Activated naive CD4-positive, alpha-beta T cell treated with anti-CD3 and anti-CD28 coated beads for 36 hours (primary cell): Measurements from ENCODE around the gene BBX. TPM values are rescaled to one million over a fixed set of nuclear protein-coding genes. Genes with fewer than 3 reads are reported as not detected.
A peak's percentile ranks its signal among the peaks of the same experiment; 100 is the strongest.
"Not testable (repeated sequence)": the region's sequence is repeated elsewhere in the genome, so short reads cannot be mapped to it uniquely, and the experiment has no call there.

ENCODE experiments used
- CTCF ChIA-PET: fragments of 350-600 bp; sonication (Branson Sonifier 250); formaldehyde crosslinking; loops from one replicate; lab custom pipeline; 2021; ENCODE audit warnings: antibody characterized with exemption; lab: Charles Lee
- DNase-seq: peaks from one replicate; pipeline ENCODE4 v3.0.0-alpha.2; 2020
- H3K27ac Mint-ChIP-seq: one replicate; pipeline ENCODE4 v1.8.0; 2021; ENCODE audit warnings: mild to moderate bottlenecking, mixed read lengths
- H3K27me3 Mint-ChIP-seq: one replicate; pipeline ENCODE4 v1.8.0; 2021; ENCODE audit warnings: low read depth, mixed read lengths
- H3K36me3 Mint-ChIP-seq: one replicate; pipeline ENCODE4 v1.8.0; 2021; ENCODE audit warnings: low read depth, mixed read lengths
- H3K4me1 Mint-ChIP-seq: one replicate; pipeline ENCODE4 v1.8.0; 2021; ENCODE audit warnings: low read depth, mixed read lengths
- H3K4me3 Mint-ChIP-seq: one replicate; pipeline ENCODE4 v1.8.0; 2021; ENCODE audit warnings: mild to moderate bottlenecking, moderate library complexity, mixed read lengths
- H3K9me3 Mint-ChIP-seq: one replicate; pipeline ENCODE4 v1.8.0; 2021; ENCODE audit warnings: mixed read lengths
- intact Hi-C: fragments of 100-400 bp; cut with micrococcal nuclease; formaldehyde crosslinking; loops from one replicate; pipeline ENCODE4 v1.15.1; 2023
- total RNA-seq, 2 experiments: library from RNA; stranded (reverse); gene quantifications; one replicate each; pipeline ENCODE4 v1.2.3, GENCODE V29; 2021

Gene BBX
- total RNA-seq, 2 experiments from 2014 or later: 43.1 to 48.6 TPM

DNA sequence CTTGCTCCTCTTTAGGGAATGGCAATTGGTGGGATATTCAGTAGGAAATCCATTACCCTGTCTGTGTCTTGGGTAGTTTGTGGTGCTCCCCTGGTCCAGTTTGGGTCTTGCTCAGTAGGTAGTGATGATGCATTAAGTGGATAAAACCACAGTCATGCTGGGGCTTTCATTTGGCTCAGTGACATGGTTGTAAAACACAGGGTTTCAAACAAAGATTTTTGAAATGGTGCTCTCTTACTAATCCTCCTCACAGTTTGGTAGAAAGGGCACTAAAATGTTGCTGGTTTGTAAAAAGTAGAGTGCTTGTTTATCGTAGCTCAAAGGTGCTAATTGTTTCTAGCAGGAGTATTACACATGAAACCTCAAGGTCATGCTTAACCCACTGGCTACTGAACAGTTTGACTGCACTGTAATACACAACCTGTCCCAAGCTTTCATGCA is 22.9 kb downstream of the BBX start:
- CTCF ChIA-PET: no interaction called here
- Mint-ChIP-seq H3K36me3 (peaks cover 6% of the 10 kb centered on the region), H3K4me1 (peaks cover 22% of the 10 kb centered on the region), H3K27me3 (no peaks in the 10 kb centered on the region), H3K9me3 (peaks cover 2% of the 10 kb centered on the region), H3K27ac (no peak overlapping the region), H3K4me3 (no peak overlapping the region)
- DNase-seq: no peak
- intact Hi-C loops: no loop called here

DNA sequence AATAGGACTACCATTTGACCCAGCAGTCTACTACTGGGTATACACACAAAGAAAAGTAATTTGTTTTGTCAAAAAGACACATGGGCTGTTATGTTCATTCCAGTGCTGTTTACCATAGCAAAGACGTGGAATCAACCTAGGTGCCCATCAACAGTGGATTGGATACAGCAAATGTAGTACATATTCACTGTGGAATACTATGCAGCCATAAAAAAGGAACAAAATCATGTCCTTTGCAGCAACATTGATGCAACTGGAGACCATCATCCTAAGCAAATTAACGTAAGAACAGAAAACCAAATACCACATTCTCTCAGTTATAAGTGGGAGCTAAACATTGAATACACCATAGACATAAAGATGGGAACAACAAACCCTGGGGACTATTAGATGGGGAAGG is 25.8 kb downstream of the BBX start:
- no peak overlapping the region for H3K4me3 Mint-ChIP-seq
- H3K4me1 Mint-ChIP-seq: peaks cover 15% of the 10 kb centered on the region
- peaks cover 2% of the 10 kb centered on the region for H3K9me3 Mint-ChIP-seq
- no peak for DNase-seq
- H3K27ac Mint-ChIP-seq: no peak overlapping the region
- intact Hi-C loops: no loop called here
- H3K36me3 Mint-ChIP-seq: peaks cover 6% of the 10 kb centered on the region
- CTCF ChIA-PET: interaction anchor here (2.0 kb wide), 1 partner anchor 9 kb away, joined by 6 read pairs; no protein-coding TSS in a partner anchor
- no peaks in the 10 kb centered on the region for H3K27me3 Mint-ChIP-seq

- Mint-ChIP-seq H3K9me3 (no peaks in the 10 kb centered on the region), H3K27ac (no peak overlapping the region), H3K36me3 (peaks cover 2% of the 10 kb centered on the region), H3K27me3 (no peaks in the 10 kb centered on the region), H3K4me3 (no peak overlapping the region), H3K4me1 (peaks cover 44% of the 10 kb centered on the region)
- DNase-seq: no peak
- intact Hi-C loops: no loop called here
- CTCF ChIA-PET: no interaction called here
Observed at GRCh38 chr3:107555359-107555758, 32.6 kb downstream of the BBX start.

DNA sequence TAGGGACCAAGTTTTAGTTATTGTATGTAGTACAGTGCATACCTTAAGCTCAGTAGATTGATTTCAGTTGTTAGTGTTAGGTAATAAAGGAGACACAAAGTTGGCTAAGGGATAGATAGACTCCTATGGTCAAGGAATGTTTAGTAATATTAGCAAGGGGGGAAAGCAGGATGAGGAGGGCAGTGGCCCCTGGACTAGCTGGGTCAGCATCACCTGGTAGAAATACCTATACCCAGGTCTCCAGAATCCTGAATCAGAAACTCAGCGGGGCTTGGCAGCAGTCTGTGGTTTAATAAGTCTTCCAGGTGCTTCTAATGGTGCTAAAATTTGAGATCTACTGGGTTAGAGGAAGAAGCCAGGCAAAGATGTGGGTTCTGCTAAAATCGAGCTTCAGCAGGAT is 35.0 kb downstream of the BBX start:
- no peak for DNase-seq
- H3K27me3 Mint-ChIP-seq: no peaks in the 10 kb centered on the region
- CTCF ChIA-PET: interaction anchor here (0.6 kb wide), 1 partner anchor 148 kb away, joined by 3 read pairs; no protein-coding TSS in a partner anchor
- intact Hi-C loops: no loop called here
- H3K27ac Mint-ChIP-seq: no peak overlapping the region
- H3K9me3 Mint-ChIP-seq: no peaks in the 10 kb centered on the region
- H3K4me1 Mint-ChIP-seq: peaks cover 51% of the 10 kb centered on the region
- H3K36me3 Mint-ChIP-seq: peaks cover 2% of the 10 kb centered on the region
- no peak overlapping the region for H3K4me3 Mint-ChIP-seq

GRCh38 chr3:107560166-107560565 is 37.4 kb downstream of the BBX start:
- Mint-ChIP-seq H3K4me1 (peaks cover 49% of the 10 kb centered on the region), H3K27ac (no peak overlapping the region), H3K36me3 (no peaks in the 10 kb centered on the region), H3K27me3 (no peaks in the 10 kb centered on the region), H3K4me3 (no peak overlapping the region), H3K9me3 (no peaks in the 10 kb centered on the region)
- CTCF ChIA-PET: interaction anchor here (0.6 kb wide), 1 partner anchor 139 kb away, joined by 3 read pairs; no protein-coding TSS in a partner anchor
- DNase-seq: no peak
- intact Hi-C loops: no loop called here

GRCh38 chr3:107561980-107562379 is 39.2 kb downstream of the BBX start:
- CTCF ChIA-PET: no interaction called here
- Mint-ChIP-seq H3K27me3 (no peaks in the 10 kb centered on the region), H3K4me1 (peaks cover 47% of the 10 kb centered on the region), H3K27ac (no peak overlapping the region), H3K9me3 (no peaks in the 10 kb centered on the region), H3K4me3 (no peak overlapping the region), H3K36me3 (no peaks in the 10 kb centered on the region)
- intact Hi-C loops: no loop called here
- no peak for DNase-seq

DNA sequence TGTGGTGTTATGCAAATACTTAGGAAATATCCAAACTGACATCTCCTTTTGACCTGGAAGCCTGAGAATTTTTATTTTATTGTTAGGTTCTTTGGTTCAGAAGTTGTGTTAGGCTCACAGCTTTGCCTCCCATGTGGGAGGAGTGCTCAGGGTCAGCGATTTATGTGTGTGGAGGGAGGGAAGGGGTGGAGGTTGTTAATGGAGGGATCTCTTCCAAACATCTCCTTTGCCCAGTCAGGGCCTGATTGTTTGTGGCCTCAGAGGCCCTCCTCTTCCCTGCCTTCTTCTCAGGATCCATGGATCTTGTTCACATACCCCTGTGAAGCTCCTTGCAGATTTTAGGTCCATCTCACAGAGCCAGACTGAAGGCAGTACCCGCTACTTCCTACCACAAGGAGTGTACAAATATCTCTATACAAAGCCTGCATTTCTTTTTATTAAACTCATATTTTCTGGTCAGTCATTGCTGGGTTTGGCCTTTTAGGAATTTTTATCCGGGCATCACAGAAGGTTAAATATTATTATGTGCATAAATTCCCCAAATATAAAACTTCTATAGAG is 40.3 kb downstream of the BBX start:
- H3K4me3 Mint-ChIP-seq: no peak overlapping the region
- H3K36me3 Mint-ChIP-seq: no peaks in the 10 kb centered on the region
- no peaks in the 10 kb centered on the region for H3K9me3 Mint-ChIP-seq
- no peak for DNase-seq
- H3K27me3 Mint-ChIP-seq: no peaks in the 10 kb centered on the region
- no peak overlapping the region for H3K27ac Mint-ChIP-seq
- intact Hi-C loops: no loop called here
- CTCF ChIA-PET: no interaction called here
- H3K4me1 Mint-ChIP-seq: peaks cover 39% of the 10 kb centered on the region

DNA sequence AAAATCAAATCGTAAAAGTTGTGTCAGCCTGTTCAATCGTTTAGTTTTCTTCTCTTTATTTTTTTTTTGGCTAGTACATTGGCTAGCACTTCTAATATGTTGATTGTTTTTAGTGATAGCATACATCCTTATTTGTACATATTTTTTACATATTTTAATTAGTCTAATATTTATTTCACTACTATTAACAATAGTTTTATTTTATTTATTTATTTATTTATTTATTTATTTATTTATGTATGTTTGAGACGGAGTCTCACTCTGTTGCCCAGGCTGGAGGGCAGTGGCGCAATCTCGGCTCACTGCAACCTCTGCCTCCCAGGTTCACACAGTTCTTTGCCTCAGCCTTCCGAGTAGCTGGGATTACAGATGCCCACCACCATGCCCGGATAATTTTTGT is 42.5 kb downstream of the BBX start:
- peaks cover 22% of the 10 kb centered on the region for H3K4me1 Mint-ChIP-seq
- H3K36me3 Mint-ChIP-seq, intact Hi-C loops, H3K27me3 Mint-ChIP-seq, H3K27ac Mint-ChIP-seq, DNase-seq, H3K9me3 Mint-ChIP-seq, H3K4me3 Mint-ChIP-seq: not testable (repeated sequence)
- CTCF ChIA-PET: interaction anchor here (1.1 kb wide), 1 partner anchor 9 kb away, joined by 5 read pairs; no protein-coding TSS in a partner anchor

DNA sequence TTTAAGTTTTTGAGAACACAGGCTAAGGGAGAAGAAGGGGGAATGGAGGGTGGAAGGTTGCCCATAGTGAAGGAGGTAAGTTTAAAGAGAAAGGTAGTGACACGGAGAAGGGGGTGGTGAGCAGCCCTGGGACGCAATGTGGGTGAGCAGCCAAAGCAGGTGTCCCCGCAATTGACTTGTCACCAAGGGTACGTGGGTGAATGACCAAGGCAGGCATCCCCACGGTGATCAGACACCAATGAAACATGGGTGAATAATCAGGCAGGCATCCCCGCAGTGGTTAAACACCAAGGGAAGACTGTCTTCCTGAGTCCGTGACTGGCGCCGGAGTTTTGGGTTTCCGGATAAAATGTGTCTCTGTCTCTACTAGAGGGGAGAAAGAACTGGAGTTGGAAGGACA is 48.3 kb downstream of the BBX start:
- H3K27ac Mint-ChIP-seq, H3K9me3 Mint-ChIP-seq, DNase-seq, H3K27me3 Mint-ChIP-seq, intact Hi-C loops, H3K4me3 Mint-ChIP-seq, CTCF ChIA-PET, H3K36me3 Mint-ChIP-seq, H3K4me1 Mint-ChIP-seq: not testable (repeated sequence)

DNA sequence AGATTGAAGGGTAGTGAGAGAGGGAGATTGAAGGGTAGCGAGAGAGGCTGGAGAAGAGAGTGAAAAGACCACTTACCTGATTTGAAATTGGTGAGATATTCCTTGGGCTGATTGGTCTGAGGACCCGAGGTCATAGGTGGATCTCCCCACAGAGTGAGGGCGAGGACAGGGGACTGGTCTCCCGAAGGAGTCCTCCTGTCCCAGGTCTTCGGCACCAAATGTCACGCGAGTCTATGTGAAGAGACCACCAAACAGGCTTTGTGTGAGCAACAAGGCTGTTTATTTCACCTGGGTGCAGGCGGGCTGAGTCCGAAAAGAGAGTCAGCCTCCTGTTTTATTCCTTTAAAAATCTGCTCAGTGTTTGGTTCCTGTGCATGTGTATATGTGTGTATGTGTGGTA is 48.7 kb downstream of the BBX start:
- H3K27ac Mint-ChIP-seq, CTCF ChIA-PET, H3K9me3 Mint-ChIP-seq, DNase-seq, H3K36me3 Mint-ChIP-seq, H3K4me1 Mint-ChIP-seq, H3K4me3 Mint-ChIP-seq, H3K27me3 Mint-ChIP-seq, intact Hi-C loops: not testable (repeated sequence)

- Mint-ChIP-seq H3K9me3 (no peaks in the 10 kb centered on the region), H3K4me3 (no peak overlapping the region), H3K27me3 (no peaks in the 10 kb centered on the region), H3K36me3 (no peaks in the 10 kb centered on the region), H3K27ac (no peak overlapping the region), H3K4me1 (peaks cover 27% of the 10 kb centered on the region)
- peak; percentile 22 for DNase-seq
- CTCF ChIA-PET: interaction anchor here (0.7 to 2.5 kb wide), 8 partner anchors 9 to 173 kb away, joined by 3 to 10 read pairs (median 5); no protein-coding TSS in a partner anchor
- intact Hi-C loops: loop anchor here (2.0 to 5.0 kb wide), 4 partner anchors 86 to 352 kb away; no protein-coding TSS in a partner anchor
Observed at GRCh38 chr3:107574650-107575049, 51.9 kb downstream of the BBX start.

DNA sequence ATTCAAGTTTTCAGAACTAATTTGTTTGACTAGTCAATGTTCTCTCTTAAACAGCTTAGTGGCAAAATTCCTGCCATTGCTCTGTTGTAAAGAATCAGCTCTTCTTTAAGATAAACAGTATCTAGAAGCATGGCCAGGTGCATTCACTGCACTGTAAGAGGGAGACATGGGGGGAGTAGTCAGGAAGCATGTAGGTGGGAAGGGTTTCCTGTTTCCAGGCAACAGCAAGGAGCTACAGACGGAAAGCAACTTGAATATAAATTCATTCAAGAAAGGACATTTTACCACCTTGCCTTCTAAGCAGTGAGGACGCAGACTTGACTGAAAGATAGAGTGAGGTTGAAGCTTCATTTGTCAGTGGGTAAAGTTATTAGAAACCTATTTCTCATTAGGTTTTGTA is 55.3 kb downstream of the BBX start:
- CTCF ChIA-PET: interaction anchor here (1.1 to 2.0 kb wide), 2 partner anchors 157 to 342 kb away, joined by 4 read pairs; no protein-coding TSS in a partner anchor
- H3K4me3 Mint-ChIP-seq: no peak overlapping the region

DNA sequence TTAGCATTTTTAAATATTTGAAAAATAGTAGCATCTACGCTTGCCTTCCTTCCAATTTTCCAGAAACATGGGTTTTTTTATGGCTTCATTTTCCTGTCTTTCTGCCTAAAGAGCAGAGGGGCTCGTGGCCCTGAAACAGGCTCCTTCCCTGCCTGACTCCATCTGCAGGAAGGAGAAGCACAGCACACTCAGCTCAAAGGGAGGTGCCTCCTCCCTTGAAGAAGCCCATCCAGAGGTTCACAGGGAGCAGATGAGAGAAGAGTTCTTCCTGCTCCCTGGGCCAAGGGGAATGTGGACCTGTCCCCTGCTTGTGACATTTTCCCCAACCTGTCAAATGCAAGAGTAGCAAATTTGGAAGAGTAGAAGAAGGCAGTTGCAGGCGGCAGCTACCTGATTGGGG is 55.8 kb downstream of the BBX start:
- intact Hi-C loops: loop anchor here (5.0 kb wide), 1 partner anchor 269 kb away; no protein-coding TSS in a partner anchor
- Mint-ChIP-seq H3K36me3 (no peaks in the 10 kb centered on the region), H3K4me1 (peaks cover 32% of the 10 kb centered on the region), H3K4me3 (no peak overlapping the region), H3K27me3 (no peaks in the 10 kb centered on the region), H3K9me3 (no peaks in the 10 kb centered on the region), H3K27ac (no peak overlapping the region)
- no peak for DNase-seq
- CTCF ChIA-PET: interaction anchor here (1.1 to 2.0 kb wide), 3 partner anchors 84 to 342 kb away, joined by 3 to 4 read pairs (median 4); no protein-coding TSS in a partner anchor

More for the DNA sequence above, 55.3 kb downstream of the BBX start:
- H3K36me3 Mint-ChIP-seq: no peaks in the 10 kb centered on the region
- H3K27me3 Mint-ChIP-seq: no peaks in the 10 kb centered on the region
- intact Hi-C loops: loop anchor here (5.0 kb wide), 1 partner anchor 269 kb away; no protein-coding TSS in a partner anchor
- peaks cover 32% of the 10 kb centered on the region for H3K4me1 Mint-ChIP-seq
- H3K9me3 Mint-ChIP-seq: no peaks in the 10 kb centered on the region
- H3K27ac Mint-ChIP-seq: no peak overlapping the region
- no peak for DNase-seq
